ENCODE results near the gene PLEKHA5.

Gene PLEKHA5

GRCh38 chr12:19155981-19156734 is 26.6 kb downstream of the PLEKHA5 start:
- TF ChIP-seq CTCF (IDR thresholded peaks at IDR 0.05; ENCODE audit: extremely low read depth, insufficient read depth, missing control alignments) = no peak
- in situ Hi-C loops (cut with MboI; ENCODE audit: low pct_unique_long_range_greater_than_20kb, low sequenced_read_pairs, unreplicated experiment) = no loop called here

GRCh38 chr12:19158923-19159322 is 29.4 kb downstream of the PLEKHA5 start:
- DNase-seq (ENCODE audit: low spot score) = no peak

More at GRCh38 chr12:19155981-19156734, 26.6 kb downstream of the PLEKHA5 start:
- DNase-seq (ENCODE audit: low spot score) = no peak

GRCh38 chr12:19161216-19161615 is 31.7 kb downstream of the PLEKHA5 start:
- no peak for DNase-seq (ENCODE audit: low spot score)
- no peak for TF ChIP-seq CTCF (IDR thresholded peaks at IDR 0.05; ENCODE audit: extremely low read depth, insufficient read depth, missing control alignments)
- in situ Hi-C loops (cut with MboI; ENCODE audit: low pct_unique_long_range_greater_than_20kb, low sequenced_read_pairs, unreplicated experiment) = no loop called here

More at GRCh38 chr12:19158923-19159322, 29.4 kb downstream of the PLEKHA5 start:
- no peak for TF ChIP-seq CTCF (IDR thresholded peaks at IDR 0.05; ENCODE audit: extremely low read depth, insufficient read depth, missing control alignments)
- in situ Hi-C loops (cut with MboI; ENCODE audit: low pct_unique_long_range_greater_than_20kb, low sequenced_read_pairs, unreplicated experiment) = no loop called here

- TF ChIP-seq CTCF (IDR thresholded peaks at IDR 0.05; ENCODE audit: extremely low read depth, insufficient read depth, missing control alignments) = no peak
- no peak for DNase-seq (ENCODE audit: low spot score)
- in situ Hi-C loops (cut with MboI; ENCODE audit: low pct_unique_long_range_greater_than_20kb, low sequenced_read_pairs, unreplicated experiment) = no loop called here
Measured at GRCh38 chr12:19165451-19165850, 35.9 kb downstream of the PLEKHA5 start.

GRCh38 chr12:19166387-19166786 is 36.9 kb downstream of the PLEKHA5 start:
- in situ Hi-C loops (cut with MboI; ENCODE audit: low pct_unique_long_range_greater_than_20kb, low sequenced_read_pairs, unreplicated experiment) = no loop called here
- TF ChIP-seq CTCF (IDR thresholded peaks at IDR 0.05; ENCODE audit: extremely low read depth, insufficient read depth, missing control alignments) = no peak
- no peak for DNase-seq (ENCODE audit: low spot score)

GRCh38 chr12:19166956-19167355 is 37.4 kb downstream of the PLEKHA5 start:
- no peak for TF ChIP-seq CTCF (IDR thresholded peaks at IDR 0.05; ENCODE audit: extremely low read depth, insufficient read depth, missing control alignments)
- in situ Hi-C loops (cut with MboI; ENCODE audit: low pct_unique_long_range_greater_than_20kb, low sequenced_read_pairs, unreplicated experiment) = no loop called here
- DNase-seq (ENCODE audit: low spot score) = no peak
